Measurements from ENCODE around the gene SERP2.

Gene SERP2

DNA sequence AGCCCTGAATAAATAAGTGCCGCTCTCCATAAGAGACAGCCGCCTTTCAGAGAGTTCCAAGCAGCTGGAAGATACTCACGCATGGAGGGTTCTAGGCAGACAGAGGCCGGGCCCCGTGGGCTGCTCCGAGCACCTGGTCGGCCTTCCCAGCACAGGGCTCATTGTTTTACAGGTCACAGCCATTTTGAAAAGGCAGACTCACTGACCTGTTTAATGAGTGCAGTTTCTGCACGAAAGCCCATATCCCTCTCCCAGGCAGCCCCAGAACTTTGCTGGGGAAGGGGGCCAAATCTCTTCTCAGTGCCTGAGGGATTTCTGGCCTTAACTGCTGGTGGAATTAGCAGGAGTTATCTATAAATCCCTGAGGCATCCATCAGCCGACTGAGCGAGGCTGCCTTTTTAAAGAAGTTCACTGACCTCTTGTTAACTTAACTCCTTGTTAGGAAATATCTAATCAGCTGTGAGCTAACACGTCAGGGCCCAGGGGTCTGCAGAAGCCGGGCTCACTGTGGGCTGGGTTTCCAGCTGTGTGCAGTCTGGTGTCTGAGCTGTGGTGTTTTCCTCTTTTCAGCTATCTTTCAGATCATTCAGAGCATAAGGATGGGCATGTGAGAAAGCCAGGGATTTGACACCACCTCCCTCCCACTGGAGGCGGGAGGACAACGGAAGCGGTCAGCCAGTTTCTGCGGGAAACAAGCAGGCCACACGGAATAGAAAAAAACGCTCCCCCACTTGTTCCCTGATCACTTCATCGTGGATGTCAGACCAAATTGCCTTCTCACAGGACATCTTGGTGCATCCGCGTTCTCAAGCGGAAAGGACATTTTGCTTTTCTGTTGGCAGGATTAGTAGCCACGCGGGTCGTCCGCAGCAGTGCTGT is 23.3 kb downstream of the SERP2 start:
- no peaks in the 10 kb centered on the region for H4K20me1 ChIP-seq (ENCODE audit: insufficient read depth, low read length)
- H3K36me3 ChIP-seq (replicated peaks; ENCODE audit: low read depth, low read length), result no peaks in the 10 kb centered on the region
- no peaks in the 10 kb centered on the region for H3K79me2 ChIP-seq (ENCODE audit: low read length)
- H3K27ac ChIP-seq (ENCODE audit: low read length), result no peak overlapping the region
- H3K9ac ChIP-seq (ENCODE audit: low read length), result no peak overlapping the region
- TF ChIP-seq EZH2phosphoT487 (IDR thresholded peaks at IDR 0.05; ENCODE audit: low read depth) (no peak), CTCF (IDR thresholded peaks at IDR 0.05; ENCODE audit: low read depth, low read length) (no peak)
- H2AFZ ChIP-seq (ENCODE audit: low read depth, low read length), result no peak overlapping the region
- H3K4me2 ChIP-seq (ENCODE audit: low read length), result no peak overlapping the region
- H3K27me3 ChIP-seq (ENCODE audit: low read depth, low read length), result peaks cover 65% of the 10 kb centered on the region
- no peaks in the 10 kb centered on the region for H3K4me1 ChIP-seq (ENCODE audit: low read length)
- no peak overlapping the region for H3K4me3 ChIP-seq (ENCODE audit: low read length)
- H3K9me3 ChIP-seq (ENCODE audit: insufficient read depth, low read length), result no peaks in the 10 kb centered on the region

DNA sequence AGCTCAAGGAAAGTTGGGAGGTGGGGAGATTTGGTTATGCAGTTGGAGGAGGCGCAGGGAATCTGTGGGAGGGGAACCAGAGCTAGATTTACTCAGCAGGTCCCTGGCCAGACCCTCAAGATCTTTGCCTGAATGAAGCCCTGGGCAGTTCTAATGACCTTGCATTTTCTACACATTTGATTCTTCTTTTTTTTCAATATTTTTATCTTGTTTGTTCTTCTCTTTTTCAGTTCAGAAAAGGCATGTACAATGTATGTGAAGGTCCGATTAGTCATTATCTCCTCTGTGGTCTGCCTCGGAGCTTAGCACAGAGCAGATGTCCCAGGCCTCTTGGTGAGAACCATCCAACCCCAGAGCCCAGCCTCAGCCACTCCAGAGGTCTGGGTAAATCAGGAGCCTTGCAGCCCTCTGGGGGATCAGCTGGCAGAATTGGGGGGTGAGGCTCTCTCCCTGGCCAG is 24.2 kb downstream of the SERP2 start:
- Histone ChIP-seq H2AFZ (ENCODE audit: low read depth, low read length) (no peak overlapping the region), H3K9me3 (ENCODE audit: insufficient read depth, low read length) (no peaks in the 10 kb centered on the region), H3K36me3 (replicated peaks; ENCODE audit: low read depth, low read length) (no peaks in the 10 kb centered on the region), H3K9ac (ENCODE audit: low read length) (no peak overlapping the region), H4K20me1 (ENCODE audit: insufficient read depth, low read length) (no peaks in the 10 kb centered on the region), H3K4me2 (ENCODE audit: low read length) (no peak overlapping the region), H3K27me3 (ENCODE audit: low read depth, low read length) (peaks cover 64% of the 10 kb centered on the region), H3K27ac (ENCODE audit: low read length) (no peak overlapping the region), H3K79me2 (ENCODE audit: low read length) (no peaks in the 10 kb centered on the region), H3K4me3 (ENCODE audit: low read length) (no peak overlapping the region), H3K4me1 (ENCODE audit: low read length) (no peaks in the 10 kb centered on the region)
- TF ChIP-seq CTCF (IDR thresholded peaks at IDR 0.05; ENCODE audit: low read depth, low read length) (no peak), EZH2phosphoT487 (IDR thresholded peaks at IDR 0.05; ENCODE audit: low read depth) (no peak)

DNA sequence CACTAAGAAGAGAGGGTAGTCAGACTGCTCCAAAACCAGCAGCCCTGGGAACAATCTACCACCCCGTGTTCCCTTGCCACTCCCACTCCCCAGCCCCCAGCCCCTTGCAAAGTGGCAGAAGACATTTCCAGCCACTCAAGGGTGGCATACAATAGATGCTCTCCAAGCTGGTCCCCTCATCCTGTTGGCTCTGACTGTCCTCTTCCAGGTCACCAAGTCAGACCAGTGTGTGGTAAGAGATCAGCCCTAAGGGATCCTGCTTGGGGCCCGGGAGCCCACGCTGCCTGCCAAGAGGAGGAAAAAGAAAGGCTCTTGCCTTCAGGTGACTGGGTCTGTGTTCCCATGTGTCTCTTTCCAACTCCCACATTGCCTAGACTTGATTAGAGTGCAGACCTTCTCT is 25.0 kb downstream of the SERP2 start:
- no peaks in the 10 kb centered on the region for H3K4me1 ChIP-seq (ENCODE audit: low read length)
- H3K9ac ChIP-seq (ENCODE audit: low read length), result no peak overlapping the region
- TF ChIP-seq EZH2phosphoT487 (IDR thresholded peaks at IDR 0.05; ENCODE audit: low read depth) (no peak), CTCF (IDR thresholded peaks at IDR 0.05; ENCODE audit: low read depth, low read length) (no peak)
- no peak overlapping the region for H3K4me2 ChIP-seq (ENCODE audit: low read length)
- no peaks in the 10 kb centered on the region for H4K20me1 ChIP-seq (ENCODE audit: insufficient read depth, low read length)
- no peaks in the 10 kb centered on the region for H3K9me3 ChIP-seq (ENCODE audit: insufficient read depth, low read length)
- H3K27ac ChIP-seq (ENCODE audit: low read length), result no peak overlapping the region
- H2AFZ ChIP-seq (ENCODE audit: low read depth, low read length), result no peak overlapping the region
- no peaks in the 10 kb centered on the region for H3K36me3 ChIP-seq (replicated peaks; ENCODE audit: low read depth, low read length)
- no peaks in the 10 kb centered on the region for H3K79me2 ChIP-seq (ENCODE audit: low read length)
- peaks cover 60% of the 10 kb centered on the region for H3K27me3 ChIP-seq (ENCODE audit: low read depth, low read length)
- no peak overlapping the region for H3K4me3 ChIP-seq (ENCODE audit: low read length)

DNA sequence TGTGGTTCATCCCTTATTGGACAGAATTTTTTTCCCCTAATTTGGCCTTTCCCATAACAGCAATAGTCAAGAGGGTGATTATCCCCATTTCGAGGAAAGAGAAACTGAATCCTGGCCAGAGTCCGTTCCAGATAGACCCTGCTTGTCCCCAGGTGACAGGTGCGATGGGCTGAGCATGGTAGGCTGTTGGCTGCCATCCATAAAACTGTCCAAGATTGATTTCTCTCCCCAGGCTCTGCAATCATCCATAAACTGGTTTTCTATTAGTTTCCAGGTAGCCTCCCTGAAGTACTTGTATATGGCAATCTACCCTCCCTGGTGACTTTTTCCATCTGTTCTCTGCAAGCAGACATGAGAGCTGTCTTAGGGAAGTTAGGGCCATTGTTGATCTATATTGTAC is 25.4 kb downstream of the SERP2 start:
- Histone ChIP-seq H3K4me2 (ENCODE audit: low read length) (no peak overlapping the region), H3K27ac (ENCODE audit: low read length) (no peak overlapping the region), H3K36me3 (replicated peaks; ENCODE audit: low read depth, low read length) (no peaks in the 10 kb centered on the region), H4K20me1 (ENCODE audit: insufficient read depth, low read length) (no peaks in the 10 kb centered on the region), H3K4me3 (ENCODE audit: low read length) (no peak overlapping the region), H3K27me3 (ENCODE audit: low read depth, low read length) (peaks cover 63% of the 10 kb centered on the region), H2AFZ (ENCODE audit: low read depth, low read length) (no peak overlapping the region), H3K4me1 (ENCODE audit: low read length) (no peaks in the 10 kb centered on the region), H3K9me3 (ENCODE audit: insufficient read depth, low read length) (no peaks in the 10 kb centered on the region), H3K79me2 (ENCODE audit: low read length) (no peaks in the 10 kb centered on the region), H3K9ac (ENCODE audit: low read length) (no peak overlapping the region)
- TF ChIP-seq CTCF (IDR thresholded peaks at IDR 0.05; ENCODE audit: low read depth, low read length) (no peak), EZH2phosphoT487 (IDR thresholded peaks at IDR 0.05; ENCODE audit: low read depth) (no peak)
